Tracheal epithelial cell (primary cell): Measurements from ENCODE around the gene KRTAP22-1. TPM values are rescaled to one million over a fixed set of nuclear protein-coding genes. Genes with fewer than 3 reads are reported as not detected.

Source experiments
- total RNA-seq: library from RNA; depleted of rRNA; stranded (reverse); fragments of >200 nt; gene quantifications from 2 replicates; pipeline ENCODE4 v1.2.1, GENCODE V29; 2014

KRTAP22-1 gene
- total RNA-seq: not detected in 2 replicates

DNA sequence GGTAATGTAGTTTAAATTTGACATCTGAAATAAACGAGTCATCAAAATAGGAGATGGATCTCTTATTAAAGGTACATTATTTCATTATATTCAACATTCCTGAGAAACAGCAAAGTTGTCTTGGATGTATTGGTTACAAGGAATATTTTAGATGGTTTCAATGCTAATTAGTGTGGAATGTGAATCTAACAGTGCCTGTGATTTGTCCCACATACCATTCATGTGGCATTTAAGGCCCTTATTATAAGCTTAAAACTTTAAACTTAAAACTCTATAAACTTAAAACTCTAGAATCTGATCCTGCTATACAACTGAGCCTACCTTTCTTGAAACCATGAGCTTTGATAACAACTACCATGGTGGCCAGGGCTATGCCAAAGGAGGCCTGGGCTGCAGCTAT is at the start of gene KRTAP22-1:
Gene KRTAP22-1, plus strand, starts transcription at position 301 of the 400 bp plus-strand sequence.

GRCh38 chr21:30561264-30561895 is 39.5 kb upstream of the KRTAP22-1 start, which contains the start of gene KRTAP19-7:
Gene KRTAP19-7 (minus strand): TSS chr21:30561314. CDS start chr21:30561289, 25 bp downstream.

GRCh38 chr21:30590297-30590696 is 10.6 kb upstream of the KRTAP22-1 start, which contains the start of gene KRTAP22-2:
Gene KRTAP22-2 (minus strand): TSS chr21:30590397.

GRCh38 chr21:30592140-30592539 is 8.7 kb upstream of the KRTAP22-1 start, which contains the start of gene KRTAP6-3:
Gene KRTAP6-3 (plus strand): TSS chr21:30592440. CDS start chr21:30592446, 6 bp downstream.

GRCh38 chr21:30598802-30599201 is 2.1 kb upstream of the KRTAP22-1 start, which contains the start of gene KRTAP6-2:
Gene KRTAP6-2 (minus strand): TSS chr21:30598902. CDS start chr21:30598874, 28 bp downstream.

GRCh38 chr21:30613836-30614235 is 12.9 kb downstream of the KRTAP22-1 start, which contains the start of gene KRTAP6-1:
Gene KRTAP6-1 (minus strand): TSS chr21:30613930. CDS start chr21:30613904, 26 bp downstream.

DNA sequence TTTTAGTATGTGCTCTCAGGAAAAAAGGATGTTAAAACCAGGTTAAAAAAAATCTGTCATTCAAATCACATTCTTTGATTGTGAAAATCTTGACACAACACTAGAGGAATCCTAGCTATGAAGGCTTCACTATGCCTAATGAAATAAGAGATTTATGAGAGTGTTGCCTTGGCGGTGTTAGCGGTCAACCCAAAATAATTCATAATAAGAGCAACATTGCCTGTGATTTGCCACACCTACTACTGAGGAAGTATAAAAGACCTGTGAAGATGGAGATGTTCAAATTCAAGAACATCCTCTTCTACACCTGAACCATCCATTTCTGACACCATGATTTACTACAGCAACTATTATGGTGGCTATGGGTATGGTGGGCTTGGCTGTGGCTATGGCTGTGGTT is 15.2 kb downstream of the KRTAP22-1 start, which contains the start of gene KRTAP20-1:
Gene KRTAP20-1, plus strand, starts transcription at position 301 of the 400 bp plus-strand sequence. Its CDS starts 30 bp downstream, at position 331.

GRCh38 chr21:30620522-30620921 is 19.6 kb downstream of the KRTAP22-1 start, which contains the start of gene KRTAP20-4:
Gene KRTAP20-4 (plus strand): TSS chr21:30620627.

GRCh38 chr21:30634906-30635305 is 34.0 kb downstream of the KRTAP22-1 start, which contains the start of gene KRTAP20-2:
Gene KRTAP20-2 (plus strand): TSS chr21:30635206. CDS start chr21:30635264, 58 bp downstream.

DNA sequence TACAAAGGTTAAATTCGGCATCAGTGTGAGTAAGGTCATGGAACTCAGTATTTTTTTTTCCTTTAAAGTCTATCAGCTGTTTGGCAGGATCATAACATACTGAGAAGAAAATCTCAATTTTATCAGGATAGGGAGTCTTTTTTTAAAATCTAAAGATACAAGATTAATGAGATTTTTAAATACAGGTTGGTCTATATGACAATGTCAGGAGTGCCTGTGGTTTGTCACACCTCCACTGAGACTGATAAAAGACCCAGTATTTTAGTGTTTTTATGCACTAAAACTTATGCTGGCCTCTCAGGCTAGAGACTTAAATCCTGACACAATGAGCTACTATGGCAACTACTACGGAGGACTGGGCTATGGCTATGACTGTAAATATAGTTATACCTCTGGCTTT is 41.7 kb downstream of the KRTAP22-1 start, which contains the start of gene KRTAP20-3:
Gene KRTAP20-3, plus strand, starts transcription at position 301 of the 400 bp plus-strand sequence.

Other genes starting within 250 kb of the KRTAP22-1 start
- not detected in 2 replicates for gene KRTAP13-2, start 228.8 kb upstream of the KRTAP22-1 start, total RNA-seq
- not detected in 2 replicates for gene KRTAP13-1, start 205.1 kb upstream of the KRTAP22-1 start, total RNA-seq
- gene KRTAP13-3, start 175.2 kb upstream of the KRTAP22-1 start, total RNA-seq: not detected in 2 replicates
- gene KRTAP13-4, start 170.9 kb upstream of the KRTAP22-1 start, total RNA-seq: not detected in 2 replicates
- not detected in 2 replicates for gene KRTAP15-1, start 160.8 kb upstream of the KRTAP22-1 start, total RNA-seq
- 0.24 TPM in 1 of 2 replicates, not detected in the other for gene KRTAP19-1, start 120.7 kb upstream of the KRTAP22-1 start, total RNA-seq
- not detected in 2 replicates for gene KRTAP19-2, start 113.7 kb upstream of the KRTAP22-1 start, total RNA-seq
- gene KRTAP19-3, start 109.1 kb upstream of the KRTAP22-1 start, total RNA-seq: not detected in 2 replicates
- not detected in 2 replicates for gene KRTAP19-4, start 103.9 kb upstream of the KRTAP22-1 start, total RNA-seq
- gene KRTAP19-5, start 98.9 kb upstream of the KRTAP22-1 start, total RNA-seq: not detected in 2 replicates
- gene KRTAP19-6, start 59.2 kb upstream of the KRTAP22-1 start, total RNA-seq: not detected in 2 replicates
- gene KRTAP19-7, start 39.8 kb upstream of the KRTAP22-1 start, total RNA-seq: not detected in 2 replicates
- not detected in 2 replicates for gene KRTAP22-2, start 10.7 kb upstream of the KRTAP22-1 start, total RNA-seq
- not detected in 2 replicates for gene KRTAP6-3, start 8.6 kb upstream of the KRTAP22-1 start, total RNA-seq
- gene KRTAP6-2, start 2.2 kb upstream of the KRTAP22-1 start, total RNA-seq: not detected in 2 replicates
- gene KRTAP6-1, start 12.8 kb downstream of the KRTAP22-1 start, total RNA-seq: not detected in 2 replicates
- gene KRTAP20-1, start 15.3 kb downstream of the KRTAP22-1 start, total RNA-seq: not detected in 2 replicates
- gene KRTAP20-4, start 19.5 kb downstream of the KRTAP22-1 start, total RNA-seq: not detected in 2 replicates
- not detected in 2 replicates for gene KRTAP20-2, start 34.1 kb downstream of the KRTAP22-1 start, total RNA-seq
- gene KRTAP20-3, start 41.8 kb downstream of the KRTAP22-1 start, total RNA-seq: not detected in 2 replicates
- gene KRTAP21-3, start 117.7 kb downstream of the KRTAP22-1 start, total RNA-seq: not detected in 2 replicates
- gene KRTAP21-2, start 146.2 kb downstream of the KRTAP22-1 start, total RNA-seq: not detected in 2 replicates
- not detected in 2 replicates for gene KRTAP21-1, start 154.3 kb downstream of the KRTAP22-1 start, total RNA-seq
- not detected in 2 replicates for gene KRTAP8-1, start 212.2 kb downstream of the KRTAP22-1 start, total RNA-seq
- gene KRTAP7-1, start 228.7 kb downstream of the KRTAP22-1 start, total RNA-seq: not detected in 2 replicates